ENCODE results near the gene GPR108. TPM values are rescaled to one million over a fixed set of nuclear protein-coding genes. Genes with fewer than 3 reads are reported as not detected.

The GPR108 gene
- total RNA-seq, 1 experiment from 2014 or later, result 43.0 TPM

DNA sequence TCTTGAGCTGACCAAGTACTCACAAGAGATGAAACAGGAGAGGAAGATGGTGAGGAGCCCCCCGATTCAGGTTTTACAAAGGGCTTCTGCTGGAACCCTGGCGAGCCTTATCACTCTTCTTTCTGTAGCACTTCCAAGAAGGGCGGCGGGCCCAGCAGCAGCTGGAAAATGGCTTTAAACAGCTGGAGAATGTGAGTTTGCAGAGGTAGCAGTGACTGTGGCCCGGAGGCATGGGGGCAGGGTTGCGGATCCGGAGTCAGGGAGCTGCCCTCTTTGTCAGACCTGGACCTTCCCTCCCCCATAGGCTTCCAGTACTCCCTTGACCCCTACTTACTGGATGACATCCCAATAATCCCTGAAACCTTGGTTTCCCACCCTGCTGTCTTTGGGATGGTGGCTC is 5.7 kb upstream of the GPR108 start:
- CTCF ChIA-PET, result interaction anchor here (0.6 to 0.9 kb wide), 2 partner anchors 116 to 120 kb away, joined by 4 to 6 read pairs; no protein-coding TSS in a partner anchor

DNA sequence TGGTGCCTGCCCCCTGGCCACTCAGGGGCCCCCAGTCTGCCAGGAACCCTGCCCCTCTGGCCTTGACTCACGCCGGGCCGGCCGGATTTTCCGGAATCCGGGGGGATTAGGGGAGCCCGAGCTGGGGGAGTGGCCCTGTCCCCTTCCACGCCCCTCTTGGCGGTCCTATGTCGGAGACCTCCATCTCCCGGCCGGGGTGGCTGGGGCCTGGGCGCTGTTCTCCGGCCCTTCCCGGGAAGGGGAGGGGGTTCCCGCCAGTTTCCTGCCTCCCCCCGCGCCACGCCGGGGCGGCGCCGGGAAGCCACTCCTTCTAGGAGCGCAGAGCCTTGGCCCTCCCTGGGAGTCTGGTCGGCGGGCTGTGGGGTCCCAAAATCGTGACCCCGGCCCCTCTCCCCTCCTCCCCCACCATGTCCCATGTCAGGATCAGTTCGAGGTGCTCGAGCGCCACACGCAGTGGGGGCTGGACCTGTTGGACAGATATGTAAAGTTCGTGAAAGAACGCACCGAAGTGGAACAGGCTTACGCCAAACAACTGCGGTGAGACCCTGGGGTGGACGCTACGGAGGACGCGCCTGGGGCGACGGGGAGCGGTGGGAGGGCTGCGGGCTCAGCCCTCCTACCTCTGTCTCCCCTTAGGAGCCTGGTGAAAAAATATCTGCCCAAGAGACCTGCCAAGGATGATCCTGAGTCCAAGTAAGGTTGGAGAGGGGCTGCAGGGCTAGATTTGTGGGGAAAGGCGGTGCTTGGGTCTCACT is 3.4 kb upstream of the GPR108 start:
- Histone ChIP-seq H3K4me1 (ENCODE audit: control insufficient read depth, insufficient read depth, low read length) (peaks cover 44% of the 10 kb centered on the region), H3K4me3 (ENCODE audit: low read depth in 2 of 2, low read length in 2 of 2) (peak overlapping the region; percentile 73 to 81), H3K27ac (ENCODE audit: low read length) (peak overlapping the region; percentile 89), H3K27me3 (ENCODE audit: control insufficient read depth, insufficient read depth, low read length) (no peaks in the 10 kb centered on the region), H3K9me3 (ENCODE audit: control insufficient read depth, insufficient read depth, low read depth, low read length) (no peaks in the 10 kb centered on the region), H3K36me3 (ENCODE audit: control insufficient read depth, insufficient read depth, low read length) (no peaks in the 10 kb centered on the region; the same call in none of the 2 replicates)
- in situ Hi-C loops (cut with HindIII; ENCODE audit: low pct_unique_long_range_greater_than_20kb, low sequenced_read_pairs) (no loop called here), intact Hi-C loops (cut with micrococcal nuclease; ENCODE audit: unreplicated experiment) (no loop called here)
- ATAC-seq (no peak), DNase-seq (ENCODE audit: low read depth, low spot score) (no peak)
- no TSS peak for BruUV-seq (replicated peaks)
- ChIA-PET POLR2A (no interaction called here), CTCF (no interaction called here)
- TF ChIP-seq, protein P1, sequence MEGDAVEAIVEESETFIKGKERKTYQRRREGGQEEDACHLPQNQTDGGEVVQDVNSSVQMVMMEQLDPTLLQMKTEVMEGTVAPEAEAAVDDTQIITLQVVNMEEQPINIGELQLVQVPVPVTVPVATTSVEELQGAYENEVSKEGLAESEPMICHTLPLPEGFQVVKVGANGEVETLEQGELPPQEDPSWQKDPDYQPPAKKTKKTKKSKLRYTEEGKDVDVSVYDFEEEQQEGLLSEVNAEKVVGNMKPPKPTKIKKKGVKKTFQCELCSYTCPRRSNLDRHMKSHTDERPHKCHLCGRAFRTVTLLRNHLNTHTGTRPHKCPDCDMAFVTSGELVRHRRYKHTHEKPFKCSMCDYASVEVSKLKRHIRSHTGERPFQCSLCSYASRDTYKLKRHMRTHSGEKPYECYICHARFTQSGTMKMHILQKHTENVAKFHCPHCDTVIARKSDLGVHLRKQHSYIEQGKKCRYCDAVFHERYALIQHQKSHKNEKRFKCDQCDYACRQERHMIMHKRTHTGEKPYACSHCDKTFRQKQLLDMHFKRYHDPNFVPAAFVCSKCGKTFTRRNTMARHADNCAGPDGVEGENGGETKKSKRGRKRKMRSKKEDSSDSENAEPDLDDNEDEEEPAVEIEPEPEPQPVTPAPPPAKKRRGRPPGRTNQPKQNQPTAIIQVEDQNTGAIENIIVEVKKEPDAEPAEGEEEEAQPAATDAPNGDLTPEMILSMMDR (IDR thresholded peaks at IDR 0.05), result no peak
- TF ChIP-seq SIN3A (IDR thresholded peaks at IDR 0.05; ENCODE audit: borderline replicate concordance, insufficient read depth, low read depth, low read length), result no peak
- TF ChIP-seq POLR2AphosphoS5 (IDR thresholded peaks at IDR 0.05; ENCODE audit: low read depth, low read length), result no peak
- TF ChIP-seq, protein P2, sequence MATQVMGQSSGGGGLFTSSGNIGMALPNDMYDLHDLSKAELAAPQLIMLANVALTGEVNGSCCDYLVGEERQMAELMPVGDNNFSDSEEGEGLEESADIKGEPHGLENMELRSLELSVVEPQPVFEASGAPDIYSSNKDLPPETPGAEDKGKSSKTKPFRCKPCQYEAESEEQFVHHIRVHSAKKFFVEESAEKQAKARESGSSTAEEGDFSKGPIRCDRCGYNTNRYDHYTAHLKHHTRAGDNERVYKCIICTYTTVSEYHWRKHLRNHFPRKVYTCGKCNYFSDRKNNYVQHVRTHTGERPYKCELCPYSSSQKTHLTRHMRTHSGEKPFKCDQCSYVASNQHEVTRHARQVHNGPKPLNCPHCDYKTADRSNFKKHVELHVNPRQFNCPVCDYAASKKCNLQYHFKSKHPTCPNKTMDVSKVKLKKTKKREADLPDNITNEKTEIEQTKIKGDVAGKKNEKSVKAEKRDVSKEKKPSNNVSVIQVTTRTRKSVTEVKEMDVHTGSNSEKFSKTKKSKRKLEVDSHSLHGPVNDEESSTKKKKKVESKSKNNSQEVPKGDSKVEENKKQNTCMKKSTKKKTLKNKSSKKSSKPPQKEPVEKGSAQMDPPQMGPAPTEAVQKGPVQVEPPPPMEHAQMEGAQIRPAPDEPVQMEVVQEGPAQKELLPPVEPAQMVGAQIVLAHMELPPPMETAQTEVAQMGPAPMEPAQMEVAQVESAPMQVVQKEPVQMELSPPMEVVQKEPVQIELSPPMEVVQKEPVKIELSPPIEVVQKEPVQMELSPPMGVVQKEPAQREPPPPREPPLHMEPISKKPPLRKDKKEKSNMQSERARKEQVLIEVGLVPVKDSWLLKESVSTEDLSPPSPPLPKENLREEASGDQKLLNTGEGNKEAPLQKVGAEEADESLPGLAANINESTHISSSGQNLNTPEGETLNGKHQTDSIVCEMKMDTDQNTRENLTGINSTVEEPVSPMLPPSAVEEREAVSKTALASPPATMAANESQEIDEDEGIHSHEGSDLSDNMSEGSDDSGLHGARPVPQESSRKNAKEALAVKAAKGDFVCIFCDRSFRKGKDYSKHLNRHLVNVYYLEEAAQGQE (IDR thresholded peaks at IDR 0.05; ENCODE audit: insufficient read depth in 1 of 2, low read depth in 2 of 2, low read length in 1 of 2), result no peak

More for the DNA sequence above, 5.7 kb upstream of the GPR108 start:
- Histone ChIP-seq H3K27me3 (ENCODE audit: control insufficient read depth, insufficient read depth, low read length) (no peaks in the 10 kb centered on the region), H3K27ac (ENCODE audit: low read length) (peak overlapping the region; percentile 84), H3K4me1 (ENCODE audit: control insufficient read depth, insufficient read depth, low read length) (peaks cover 45% of the 10 kb centered on the region), H3K4me3 (ENCODE audit: low read depth in 2 of 2, low read length in 2 of 2) (peak overlapping the region; percentile 14 to 44), H3K36me3 (ENCODE audit: control insufficient read depth, insufficient read depth, low read length) (no peaks in the 10 kb centered on the region; the same call in none of the 2 replicates), H3K9me3 (ENCODE audit: control insufficient read depth, insufficient read depth, low read depth, low read length) (no peaks in the 10 kb centered on the region)
- POLR2A ChIA-PET, result no interaction called here
- DNase-seq (ENCODE audit: low read depth, low spot score) (no peak), ATAC-seq (no peak)
- no peak for TF ChIP-seq TCF7L2 (IDR thresholded peaks at IDR 0.05; ENCODE audit: low read depth, low read length)
- TF ChIP-seq SIN3A (IDR thresholded peaks at IDR 0.05; ENCODE audit: borderline replicate concordance, insufficient read depth, low read depth, low read length), result no peak
- in situ Hi-C loops (cut with HindIII; ENCODE audit: low pct_unique_long_range_greater_than_20kb, low sequenced_read_pairs), result no loop called here
- intact Hi-C loops (cut with micrococcal nuclease; ENCODE audit: unreplicated experiment), result no loop called here
- BruUV-seq (replicated peaks), result TSS peak; percentile 36
